GM12892 (cell line): ENCODE results near the gene SYCE1L.

ENCODE experiments used
- POLR2A ChIP-seq: IDR thresholded peaks from 2 replicates; pipeline ENCODE4 v1.6.1; 2011; ENCODE audit warnings: low read depth, low read length, control low read depth
- POLR2AphosphoS5 ChIP-seq: IDR thresholded peaks from 2 replicates; pipeline ENCODE4 v1.6.1; 2011; ENCODE audit warnings: low read depth, low read length, control low read depth
- TAF1 ChIP-seq: IDR thresholded peaks from 2 replicates; pipeline ENCODE4 v1.6.1; 2011; ENCODE audit warnings: low read depth, mild to moderate bottlenecking, control low read depth, low read length, borderline replicate concordance

- TF ChIP-seq POLR2A: no peak
- no peak for TF ChIP-seq TAF1
- no peak for TF ChIP-seq POLR2AphosphoS5
Measured at GRCh38 chr16:77220427-77220826, 21.2 kb downstream of the SYCE1L start.
